K562 (cell line): ENCODE data around the gene PRPF6. TPM values are rescaled to one million over a fixed set of nuclear protein-coding genes. Genes with fewer than 3 reads are reported as not detected.
A peak's percentile ranks its signal among the peaks of the same experiment; 100 is the strongest.

Experiments
- CEBPB ChIP-seq: fragments of 450-650 bp; IDR thresholded peaks from 2 replicates; pipeline ENCODE4 v1.6.1; 2016; ENCODE audit warnings: missing genetic modification characterization, missing compliant biosample characterization
- CREB1 ChIP-seq, 2 experiments: sonication (generic) in 1 of 2; formaldehyde crosslinking in 1 of 2; IDR thresholded peaks; 2 replicates each; pipeline versions ENCODE4 v1.6.1 to v1.8.0; 2012 to 2022; ENCODE audit warnings: inconsistent platforms in 1 of 2, mild to moderate bottlenecking in 1 of 2, missing genetic modification reagents in 1 of 2, moderate library complexity in 1 of 2
- DEAF1 ChIP-seq: fragments of 450-650 bp; formaldehyde crosslinking; IDR thresholded peaks from 2 replicates; pipeline ENCODE4 v1.4.0; 2020; ENCODE audit warnings: mild to moderate bottlenecking, moderate library complexity
- FOXK2 ChIP-seq, 2 experiments: fragments of 450-650 bp; IDR thresholded peaks in 1 of 2; conservative IDR thresholded peaks in 1 of 2; 2 replicates each; pipeline ENCODE4 v1.6.1; 2016; ENCODE audit warnings: low read depth in 2 of 2, mild to moderate bottlenecking in 1 of 2
- KLF13 ChIP-seq: fragments of 450-650 bp; IDR thresholded peaks from 2 replicates; pipeline ENCODE4 v1.6.1; 2016; ENCODE audit warnings: missing genetic modification characterization, low read depth, mild to moderate bottlenecking, missing compliant biosample characterization, moderate library complexity, borderline replicate concordance
- MAX ChIP-seq: sonication (generic); formaldehyde crosslinking; IDR thresholded peaks from 2 replicates; pipeline ENCODE4 v1.9.0; 2022; ENCODE audit warnings: mild to moderate bottlenecking, missing genetic modification reagents
- XRCC5 ChIP-seq: fragments of 200-400 bp; formaldehyde crosslinking; IDR thresholded peaks from 2 replicates; pipeline ENCODE4 v1.6.1; 2017; ENCODE audit warnings: low read depth, mild to moderate bottlenecking, low read length
- ZNF174 ChIP-seq: fragments of 250-450 bp; sonication (Bioruptor Pico); IDR thresholded peaks from 2 replicates; pipeline ENCODE4 v1.4.0; 2020; ENCODE audit warnings: mild to moderate bottlenecking
- polyA plus RNA-seq, 8 experiments: library from polyadenylated mRNA; depleted of rRNA in 4 of 8; stranded (reverse) in 5 of 8; unstranded in 3 of 8; fragments of >200 nt; fragmentation: Nextera tagmentation in 2 of 8; fragmentation: Illumina TruSeq in 1 of 8; extraction: Ambion mirVana in 2 of 8; extraction: Trizol in 1 of 8; gene quantifications; 2 replicates each; pipeline versions ENCODE4 v1.2.1 to v1.2.3, GENCODE V29; 2011 to 2014; ENCODE audit warnings: inconsistent platforms in 1 of 8, missing spikeins in 1 of 8
- total RNA-seq, 7 experiments: library from RNA; depleted of rRNA in 6 of 7; stranded (reverse); fragments of >200 nt in 6 of 7; fragmentation: Illumina TruSeq in 2 of 7; extraction: Trizol in 2 of 7; gene quantifications; 2 replicates each; pipeline versions ENCODE4 v1.2.1 to v1.2.3, GENCODE V29; 2011 to 2021; ENCODE audit warnings: low replicate concordance in 1 of 7
- TF ChIP-seq, protein P1 (sequence below): fragments of 450-650 bp; IDR thresholded peaks from 2 replicates; pipeline ENCODE4 v1.6.1; 2017; ENCODE audit warnings: antibody characterized with exemption, mild to moderate bottlenecking
- TF ChIP-seq, protein P2 (sequence below): fragments of 200-800 bp; sonication (Bioruptor generic); IDR thresholded peaks from 2 replicates; pipeline ENCODE4 v1.6.1; 2017; ENCODE audit warnings: missing genetic modification characterization, missing compliant biosample characterization
- TF ChIP-seq, protein P3 (sequence below): sonication (generic); formaldehyde crosslinking; IDR thresholded peaks from 2 replicates; pipeline ENCODE4 v1.8.0; 2022; ENCODE audit warnings: missing genetic modification reagents, mild to moderate bottlenecking, moderate library complexity, borderline replicate concordance

The PRPF6 gene
- total and polyA plus RNA-seq, 9 of the 15 experiments (the other 6 are each of a cell fraction or from before 2014, with no cell fraction given): 4.2 to 83.2 (median 59.9) TPM

- TF ChIP-seq DEAF1 (peak; percentile 70), KLF13 (tag) (peak; percentile 33; the same call in 1 of the 2 replicates), CREB1 (IDR thresholded peaks at IDR 0.05) (0 out of 2 replicates have a peak, but pooled peaks have one; percentile 23), CREB1 (CRISPR knock-in tag; IDR thresholded peaks at IDR 0.05) (peak; percentile 68; the same call in 1 of the 2 replicates), FOXK2 (conservative IDR thresholded peaks at IDR 0.05 in 1 of 2, IDR thresholded peaks at IDR 0.05 in 1 of 2; ENCODE audit: low read depth in 2 of 2) (peak; percentile 39 to 66; a peak in 2 of 4 replicates), XRCC5 (peak; percentile 76; the same call in 1 of the 2 replicates), CEBPB (no peak), ZNF174 (CRISPR knock-in tag) (no peak), MAX (peak; percentile 55)
- TF ChIP-seq, protein P1, sequence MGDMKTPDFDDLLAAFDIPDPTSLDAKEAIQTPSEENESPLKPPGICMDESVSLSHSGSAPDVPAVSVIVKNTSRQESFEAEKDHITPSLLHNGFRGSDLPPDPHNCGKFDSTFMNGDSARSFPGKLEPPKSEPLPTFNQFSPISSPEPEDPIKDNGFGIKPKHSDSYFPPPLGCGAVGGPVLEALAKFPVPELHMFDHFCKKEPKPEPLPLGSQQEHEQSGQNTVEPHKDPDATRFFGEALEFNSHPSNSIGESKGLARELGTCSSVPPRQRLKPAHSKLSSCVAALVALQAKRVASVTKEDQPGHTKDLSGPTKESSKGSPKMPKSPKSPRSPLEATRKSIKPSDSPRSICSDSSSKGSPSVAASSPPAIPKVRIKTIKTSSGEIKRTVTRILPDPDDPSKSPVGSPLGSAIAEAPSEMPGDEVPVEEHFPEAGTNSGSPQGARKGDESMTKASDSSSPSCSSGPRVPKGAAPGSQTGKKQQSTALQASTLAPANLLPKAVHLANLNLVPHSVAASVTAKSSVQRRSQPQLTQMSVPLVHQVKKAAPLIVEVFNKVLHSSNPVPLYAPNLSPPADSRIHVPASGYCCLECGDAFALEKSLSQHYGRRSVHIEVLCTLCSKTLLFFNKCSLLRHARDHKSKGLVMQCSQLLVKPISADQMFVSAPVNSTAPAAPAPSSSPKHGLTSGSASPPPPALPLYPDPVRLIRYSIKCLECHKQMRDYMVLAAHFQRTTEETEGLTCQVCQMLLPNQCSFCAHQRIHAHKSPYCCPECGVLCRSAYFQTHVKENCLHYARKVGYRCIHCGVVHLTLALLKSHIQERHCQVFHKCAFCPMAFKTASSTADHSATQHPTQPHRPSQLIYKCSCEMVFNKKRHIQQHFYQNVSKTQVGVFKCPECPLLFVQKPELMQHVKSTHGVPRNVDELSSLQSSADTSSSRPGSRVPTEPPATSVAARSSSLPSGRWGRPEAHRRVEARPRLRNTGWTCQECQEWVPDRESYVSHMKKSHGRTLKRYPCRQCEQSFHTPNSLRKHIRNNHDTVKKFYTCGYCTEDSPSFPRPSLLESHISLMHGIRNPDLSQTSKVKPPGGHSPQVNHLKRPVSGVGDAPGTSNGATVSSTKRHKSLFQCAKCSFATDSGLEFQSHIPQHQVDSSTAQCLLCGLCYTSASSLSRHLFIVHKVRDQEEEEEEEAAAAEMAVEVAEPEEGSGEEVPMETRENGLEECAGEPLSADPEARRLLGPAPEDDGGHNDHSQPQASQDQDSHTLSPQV: no peak
- TF ChIP-seq, protein P2, sequence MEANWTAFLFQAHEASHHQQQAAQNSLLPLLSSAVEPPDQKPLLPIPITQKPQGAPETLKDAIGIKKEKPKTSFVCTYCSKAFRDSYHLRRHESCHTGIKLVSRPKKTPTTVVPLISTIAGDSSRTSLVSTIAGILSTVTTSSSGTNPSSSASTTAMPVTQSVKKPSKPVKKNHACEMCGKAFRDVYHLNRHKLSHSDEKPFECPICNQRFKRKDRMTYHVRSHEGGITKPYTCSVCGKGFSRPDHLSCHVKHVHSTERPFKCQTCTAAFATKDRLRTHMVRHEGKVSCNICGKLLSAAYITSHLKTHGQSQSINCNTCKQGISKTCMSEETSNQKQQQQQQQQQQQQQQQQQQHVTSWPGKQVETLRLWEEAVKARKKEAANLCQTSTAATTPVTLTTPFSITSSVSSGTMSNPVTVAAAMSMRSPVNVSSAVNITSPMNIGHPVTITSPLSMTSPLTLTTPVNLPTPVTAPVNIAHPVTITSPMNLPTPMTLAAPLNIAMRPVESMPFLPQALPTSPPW (CRISPR knock-in tag): peak; percentile 64
- TF ChIP-seq, protein P3, sequence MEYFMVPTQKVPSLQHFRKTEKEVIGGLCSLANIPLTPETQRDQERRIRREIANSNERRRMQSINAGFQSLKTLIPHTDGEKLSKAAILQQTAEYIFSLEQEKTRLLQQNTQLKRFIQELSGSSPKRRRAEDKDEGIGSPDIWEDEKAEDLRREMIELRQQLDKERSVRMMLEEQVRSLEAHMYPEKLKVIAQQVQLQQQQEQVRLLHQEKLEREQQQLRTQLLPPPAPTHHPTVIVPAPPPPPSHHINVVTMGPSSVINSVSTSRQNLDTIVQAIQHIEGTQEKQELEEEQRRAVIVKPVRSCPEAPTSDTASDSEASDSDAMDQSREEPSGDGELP (CRISPR knock-in tag): peak; percentile 84
Observed at GRCh38 chr20:63973636-63974401, 7.1 kb upstream of the PRPF6 start (continued).
